HepG2 (cell line): Measurements from ENCODE around the gene DAPL1. TPM values are rescaled to one million over a fixed set of nuclear protein-coding genes. Genes with fewer than 3 reads are reported as not detected.

Experiments
- MAFK ChIP-seq, 2 experiments: IDR thresholded peaks in 1 of 2; conservative IDR thresholded peaks in 1 of 2; 2 replicates each; pipeline ENCODE4 v1.6.1; 2011; ENCODE audit warnings: improper control_type of control experiment in 2 of 2, low read length in 2 of 2
- PRDM10 ChIP-seq: sonication (generic); formaldehyde crosslinking; IDR thresholded peaks from 2 replicates; pipeline ENCODE4 v1.4.0; 2020; ENCODE audit warnings: low read depth, missing genetic modification reagents
- SP140L ChIP-seq: sonication (generic); formaldehyde crosslinking; IDR thresholded peaks from 2 replicates; pipeline ENCODE4 v1.4.0; 2020; ENCODE audit warnings: missing genetic modification reagents, borderline replicate concordance
- ZNF543 ChIP-seq: sonication (generic); formaldehyde crosslinking; IDR thresholded peaks from 2 replicates; pipeline ENCODE4 v1.4.0; 2020; ENCODE audit warnings: mild to moderate bottlenecking, missing genetic modification reagents
- ZNF713 ChIP-seq: sonication (generic); formaldehyde crosslinking; IDR thresholded peaks from 2 replicates; pipeline ENCODE4 v1.4.0; 2020; ENCODE audit warnings: mild to moderate bottlenecking, missing genetic modification reagents
- ZNF850 ChIP-seq: sonication (generic); formaldehyde crosslinking; conservative IDR thresholded peaks from 2 replicates; pipeline ENCODE4 v1.9.0; 2021; ENCODE audit warnings: mild to moderate bottlenecking, missing genetic modification reagents
- ZSCAN31 ChIP-seq: sonication (generic); formaldehyde crosslinking; IDR thresholded peaks from 2 replicates; pipeline ENCODE4 v1.5.0; 2020; ENCODE audit warnings: low read depth, mild to moderate bottlenecking, missing genetic modification reagents
- polyA plus RNA-seq, 8 experiments: library from polyadenylated mRNA; depleted of rRNA in 3 of 8; stranded (reverse) in 7 of 8; unstranded in 1 of 8; fragments of >200 nt; fragmentation: Illumina TruSeq in 4 of 8; extraction: Trizol in 4 of 8; gene quantifications; 2 replicates each; pipeline versions ENCODE4 v1.2.1 to v1.2.3, GENCODE V29; 2011 to 2016; ENCODE audit warnings: low read depth in 4 of 8, missing spikeins in 1 of 8, mixed read lengths in 1 of 8; ENCODE audit not compliant: insufficient read depth in 1 of 8
- total RNA-seq, 5 experiments: library from RNA; depleted of rRNA; stranded (reverse); fragments of >200 nt; fragmentation: Illumina TruSeq; extraction: Trizol; gene quantifications; 2 replicates each; pipeline ENCODE4 v1.2.3, GENCODE V29; 2016; ENCODE audit warnings: low read depth in 1 of 5
- TF ChIP-seq, protein P1 (sequence below): IDR thresholded peaks from 2 replicates; pipeline ENCODE4 v1.6.1; 2016; ENCODE audit warnings: missing compliant biosample characterization, missing genetic modification reagents, borderline replicate concordance
- TF ChIP-seq, protein P2 (sequence below): IDR thresholded peaks from 2 replicates; pipeline ENCODE4 v1.6.1; 2016; ENCODE audit warnings: mild to moderate bottlenecking, missing biosample characterization, missing genetic modification reagents

Gene DAPL1
- total and polyA plus RNA-seq, 2 of the 13 experiments (the other 11 are each of a cell fraction or from before 2014, with no cell fraction given) = not detected

DNA sequence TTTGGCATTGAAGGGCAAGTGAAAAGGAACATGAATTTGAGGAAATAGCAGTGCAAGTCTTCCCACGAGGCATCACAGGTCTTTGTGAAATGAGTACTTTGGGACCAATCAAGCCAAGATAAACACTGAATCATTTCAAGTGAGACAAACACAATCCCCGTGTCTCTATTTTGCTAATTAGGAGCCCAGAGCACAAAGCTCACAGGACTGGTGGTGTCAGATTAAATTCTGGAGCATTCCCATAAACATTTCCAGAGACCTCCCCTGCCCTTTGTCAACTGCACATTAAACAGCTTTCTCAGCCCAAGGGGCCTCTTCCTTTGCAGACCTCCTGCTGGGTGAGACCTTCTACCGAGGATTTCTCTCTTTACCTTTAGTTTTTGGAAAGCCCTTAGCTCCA is 50.7 kb downstream of the DAPL1 start (continued):
- TF ChIP-seq PRDM10 (CRISPR knock-in tag) = no peak
- TF ChIP-seq, protein P1, sequence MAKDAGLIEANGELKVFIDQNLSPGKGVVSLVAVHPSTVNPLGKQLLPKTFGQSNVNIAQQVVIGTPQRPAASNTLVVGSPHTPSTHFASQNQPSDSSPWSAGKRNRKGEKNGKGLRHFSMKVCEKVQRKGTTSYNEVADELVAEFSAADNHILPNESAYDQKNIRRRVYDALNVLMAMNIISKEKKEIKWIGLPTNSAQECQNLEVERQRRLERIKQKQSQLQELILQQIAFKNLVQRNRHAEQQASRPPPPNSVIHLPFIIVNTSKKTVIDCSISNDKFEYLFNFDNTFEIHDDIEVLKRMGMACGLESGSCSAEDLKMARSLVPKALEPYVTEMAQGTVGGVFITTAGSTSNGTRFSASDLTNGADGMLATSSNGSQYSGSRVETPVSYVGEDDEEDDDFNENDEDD (CRISPR knock-in tag) = no peak
- TF ChIP-seq ZNF850 (CRISPR knock-in tag) = no peak
- no peak for TF ChIP-seq ZNF543 (CRISPR knock-in tag)
- TF ChIP-seq, protein P2, sequence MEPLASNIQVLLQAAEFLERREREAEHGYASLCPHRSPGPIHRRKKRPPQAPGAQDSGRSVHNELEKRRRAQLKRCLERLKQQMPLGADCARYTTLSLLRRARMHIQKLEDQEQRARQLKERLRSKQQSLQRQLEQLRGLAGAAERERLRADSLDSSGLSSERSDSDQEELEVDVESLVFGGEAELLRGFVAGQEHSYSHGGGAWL (CRISPR knock-in tag) = no peak
- no peak for TF ChIP-seq MAFK (conservative IDR thresholded peaks at IDR 0.05 in 1 of 2, IDR thresholded peaks at IDR 0.05 in 1 of 2; ENCODE audit: low read length in 2 of 2)
- no peak for TF ChIP-seq ZSCAN31
- TF ChIP-seq SP140L (CRISPR knock-in tag) = no peak
- no peak for TF ChIP-seq ZNF713 (CRISPR knock-in tag)
